Measurements from ENCODE around the gene PSMB7. TPM values are rescaled to one million over a fixed set of nuclear protein-coding genes. Genes with fewer than 3 reads are reported as not detected.

PSMB7 gene
- total RNA-seq (10 to 100 TPM; 39.0 to 73.6 (median 61.3) TPM), polyA plus RNA-seq (10 to 100 TPM; 86.8 to 99.9 TPM)

DNA sequence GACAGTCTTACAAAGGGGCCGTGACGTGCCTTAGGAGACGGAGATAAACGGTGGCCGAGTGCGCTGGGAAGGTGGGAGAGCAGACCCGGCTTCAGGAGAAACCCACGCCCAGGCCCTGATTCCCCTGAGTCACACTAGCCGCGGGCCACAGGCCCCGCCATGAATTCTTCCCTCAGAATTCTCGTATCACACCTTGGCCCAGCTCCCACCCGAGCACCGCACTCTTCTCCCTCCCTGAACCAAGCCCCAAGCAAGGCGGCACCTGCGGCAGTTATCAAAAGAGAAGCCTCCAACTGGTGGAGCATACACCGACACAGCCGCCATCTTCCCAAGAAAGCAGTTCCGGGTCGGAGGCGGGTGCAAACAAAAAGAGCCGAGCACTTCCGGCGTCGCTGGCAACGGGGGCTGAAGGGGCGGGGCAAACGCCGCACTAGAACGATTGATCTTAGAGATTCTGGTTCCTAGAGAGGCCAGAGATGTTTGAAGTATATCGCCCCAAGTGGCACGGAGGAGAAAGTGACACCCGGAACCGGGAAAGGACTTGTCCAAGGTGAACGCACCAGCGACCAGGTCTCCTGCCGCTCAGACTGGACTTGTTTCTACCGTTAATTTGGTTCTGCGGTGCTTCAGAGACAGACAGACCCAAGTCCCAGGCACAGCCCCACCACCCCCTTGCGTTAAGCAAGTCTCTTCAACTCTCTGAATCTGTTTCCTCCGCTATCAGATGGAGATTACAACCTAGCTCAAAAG is at the start of gene PSMB7:
TSS of gene PSMB7 (minus strand) at position 341 of the 750 bp plus-strand sequence. CDS start at position 324, 17 bp downstream.
- WGBS, 2 donors: 6% methylated on average over 41 of the region's 41 CpGs
- peak; percentile 93 to 97 (median 96) for DNase-seq

GRCh38 chr9:124462739-124463138 is 47.5 kb upstream of the PSMB7 start:
- TF ChIP-seq, protein P1, sequence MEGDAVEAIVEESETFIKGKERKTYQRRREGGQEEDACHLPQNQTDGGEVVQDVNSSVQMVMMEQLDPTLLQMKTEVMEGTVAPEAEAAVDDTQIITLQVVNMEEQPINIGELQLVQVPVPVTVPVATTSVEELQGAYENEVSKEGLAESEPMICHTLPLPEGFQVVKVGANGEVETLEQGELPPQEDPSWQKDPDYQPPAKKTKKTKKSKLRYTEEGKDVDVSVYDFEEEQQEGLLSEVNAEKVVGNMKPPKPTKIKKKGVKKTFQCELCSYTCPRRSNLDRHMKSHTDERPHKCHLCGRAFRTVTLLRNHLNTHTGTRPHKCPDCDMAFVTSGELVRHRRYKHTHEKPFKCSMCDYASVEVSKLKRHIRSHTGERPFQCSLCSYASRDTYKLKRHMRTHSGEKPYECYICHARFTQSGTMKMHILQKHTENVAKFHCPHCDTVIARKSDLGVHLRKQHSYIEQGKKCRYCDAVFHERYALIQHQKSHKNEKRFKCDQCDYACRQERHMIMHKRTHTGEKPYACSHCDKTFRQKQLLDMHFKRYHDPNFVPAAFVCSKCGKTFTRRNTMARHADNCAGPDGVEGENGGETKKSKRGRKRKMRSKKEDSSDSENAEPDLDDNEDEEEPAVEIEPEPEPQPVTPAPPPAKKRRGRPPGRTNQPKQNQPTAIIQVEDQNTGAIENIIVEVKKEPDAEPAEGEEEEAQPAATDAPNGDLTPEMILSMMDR (IDR thresholded peaks at IDR 0.05): no peak
- no peak overlapping the region for H3K27ac ChIP-seq
- no peaks in the 10 kb centered on the region for H3K4me1 ChIP-seq
- no peak for DNase-seq
- intact Hi-C loops (cut with DNase I): no loop called here
- H3K9me3 ChIP-seq: no peaks in the 10 kb centered on the region
- H3K27me3 ChIP-seq: no peaks in the 10 kb centered on the region
- FAIRE-seq: no peak
- no peak overlapping the region for H3K4me3 ChIP-seq
- no peak for ATAC-seq
- no peaks in the 10 kb centered on the region for H3K36me3 ChIP-seq
- WGBS, 2 donors: 83 to 89% methylated on average over 1 of the region's 1 CpG

More for the DNA sequence above, at the start of gene PSMB7:
- peak; percentile 96 to 99 (median 98) for ATAC-seq
- peak; percentile 81 for FAIRE-seq
- Histone ChIP-seq H3K4me1 (peaks cover 0 to 7% (median 7%) of the 10 kb centered on the region in 3 donors), H3K27me3 (no peaks in the 10 kb centered on the region), H3K4me3 (peak within 1 kb of the TSS; percentile 80 to 92 (median 82)), H3K36me3 (peaks cover 0 to 34% (median 8%) of the 10 kb centered on the region in 3 donors), H3K9me3 (no peaks in the 10 kb centered on the region), H3K27ac (peak within 1 kb of the TSS in 1 of 4 donors; percentile 18)
- TF ChIP-seq, protein P1 (IDR thresholded peaks at IDR 0.05): peak; percentile 67 to 84 (median 78)
- intact Hi-C loops (cut with DNase I): no loop called here

- no peak for ATAC-seq
- DNase-seq: peak in 2 of 6 donors; percentile 15 to 41
- TF ChIP-seq, protein P1 (IDR thresholded peaks at IDR 0.05): no peak
These were observed 43.2 kb upstream of the PSMB7 start for GRCh38 chr9:124458441-124458840.

DNA sequence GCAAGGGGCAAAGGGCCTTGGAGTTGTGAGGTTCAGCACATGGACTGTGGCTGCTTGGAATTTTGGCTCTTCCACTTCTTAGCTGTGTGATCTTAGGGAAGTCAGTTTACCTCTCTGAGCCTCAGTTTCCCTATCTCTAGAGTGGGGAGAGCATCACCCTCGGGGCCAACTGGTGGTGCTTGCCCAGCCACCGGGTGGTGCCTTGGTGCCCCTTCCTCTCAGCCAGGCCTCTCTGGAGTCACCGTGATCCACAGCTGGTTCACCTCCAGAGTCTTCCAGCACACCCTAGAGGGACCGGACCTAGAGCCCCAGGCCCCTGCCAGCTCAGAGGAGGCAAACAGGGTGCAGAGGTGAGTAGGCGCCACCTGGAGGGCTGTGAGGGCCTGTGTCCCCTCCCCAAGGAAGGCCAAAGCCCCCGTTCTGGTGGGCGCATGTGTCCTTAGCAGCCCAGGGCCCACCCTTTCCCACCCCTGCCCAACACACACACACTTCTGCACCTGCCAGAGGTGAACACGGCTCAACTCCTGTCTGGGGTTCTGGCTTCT is 42.7 kb upstream of the PSMB7 start:
- Histone ChIP-seq H3K27ac (no peak overlapping the region), H3K4me1 (no peaks in the 10 kb centered on the region), H3K9me3 (no peaks in the 10 kb centered on the region), H3K4me3 (no peak overlapping the region), H3K36me3 (no peaks in the 10 kb centered on the region), H3K27me3 (no peaks in the 10 kb centered on the region)
- intact Hi-C loops (cut with DNase I): no loop called here
- WGBS, 2 donors: 66 to 78% methylated on average over 8 of the region's 8 CpGs
- ATAC-seq (no peak), DNase-seq (peak in 2 of 6 donors; percentile 21 to 28), FAIRE-seq (no peak)
- TF ChIP-seq, protein P1 (IDR thresholded peaks at IDR 0.05): no peak

More at GRCh38 chr9:124458441-124458840, 43.2 kb upstream of the PSMB7 start:
- Histone ChIP-seq H3K4me1 (no peaks in the 10 kb centered on the region), H3K36me3 (no peaks in the 10 kb centered on the region), H3K9me3 (no peaks in the 10 kb centered on the region), H3K4me3 (no peak overlapping the region), H3K27ac (no peak overlapping the region), H3K27me3 (no peaks in the 10 kb centered on the region)
- intact Hi-C loops (cut with DNase I): no loop called here
- no peak for FAIRE-seq
- 70 to 77% methylated on average over 9 of the region's 9 CpGs for WGBS, 2 donors

All from pancreas (tissue), 10 donors.